ENCODE data around the gene MBP.

- TF ChIP-seq POLR2AphosphoS5 (IDR thresholded peaks at IDR 0.05; ENCODE audit: borderline replicate concordance, low read depth, low read length) = no peak
- no peak for TF ChIP-seq EZH2 (IDR thresholded peaks at IDR 0.05)
- TF ChIP-seq FOXP2 (optimal IDR thresholded peaks at IDR 0.05; ENCODE audit: control extremely low read depth, extremely low read length, insufficient read depth) = no peak
Measured at GRCh38 chr18:77071061-77071460, 61.5 kb downstream of the MBP start.
